PC-9 (cell line): ENCODE measurements around the gene SPTAN1.

ENCODE experiments used
- CTCF ChIP-seq: fragments of 200-600 bp; sonication (generic); conservative IDR thresholded peaks from 2 replicates; pipeline ENCODE4 v1.6.1; 2017; ENCODE audit warnings: mixed run types, antibody characterized with exemption, mild to moderate bottlenecking, moderate library complexity
- EZH2 ChIP-seq: fragments of 200-600 bp; sonication (generic); IDR thresholded peaks from 2 replicates; pipeline ENCODE4 v1.8.0; 2017; ENCODE audit warnings: antibody characterized with exemption, low read depth

DNA sequence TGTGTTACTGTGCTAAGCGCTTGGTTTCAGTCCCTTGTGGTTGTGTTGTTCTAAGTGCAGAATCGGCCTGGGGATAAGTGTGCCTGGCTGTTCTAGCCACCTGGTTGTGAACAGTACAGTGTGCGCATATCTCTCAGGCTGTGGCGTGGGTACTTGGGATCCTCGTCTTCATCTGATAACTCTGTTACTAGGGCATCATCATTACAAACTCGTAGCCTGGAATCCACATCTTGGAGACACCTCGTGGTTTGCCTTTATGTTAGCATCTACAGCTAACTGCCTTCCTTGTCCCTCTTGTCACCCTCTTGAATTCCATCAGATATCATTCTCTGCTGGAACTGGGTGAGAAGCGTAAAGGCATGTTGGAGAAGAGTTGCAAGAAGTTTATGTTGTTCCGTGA, 41.5 kb downstream of the SPTAN1 start:
- TF ChIP-seq CTCF (no peak), EZH2 (no peak)
